IMR-90 (cell line): ENCODE results near the gene MKX.

Experiments used
- MAZ ChIP-seq: IDR thresholded peaks from 2 replicates; pipeline ENCODE4 v1.6.1; 2012; ENCODE audit warnings: low read depth, mild to moderate bottlenecking, low read length, improper control_type of control experiment, moderate library complexity, borderline replicate concordance
- MXI1 ChIP-seq: IDR thresholded peaks from 2 replicates; pipeline ENCODE4 v1.6.1; 2012; ENCODE audit warnings: low read depth, mild to moderate bottlenecking, low read length, moderate library complexity, borderline replicate concordance
- POLR2A ChIP-seq: IDR thresholded peaks from 2 replicates; pipeline ENCODE4 v1.6.1; 2012; ENCODE audit warnings: mild to moderate bottlenecking, low read depth, low read length
- RFX5 ChIP-seq: IDR thresholded peaks from 2 replicates; pipeline ENCODE4 v1.8.0; 2012; ENCODE audit warnings: low read depth, mild to moderate bottlenecking, low read length, moderate library complexity
- SMC3 ChIP-seq: fragments of 150-350 bp; IDR thresholded peaks from 2 replicates; pipeline ENCODE4 v1.6.1; 2016; ENCODE audit warnings: low read depth, mild to moderate bottlenecking, antibody characterized with exemption, low read length, moderate library complexity
- TF ChIP-seq, protein P1 (sequence below): conservative IDR thresholded peaks from 2 replicates; pipeline ENCODE4 v1.5.1; 2012; ENCODE audit warnings: mild to moderate bottlenecking, low read depth, low read length, improper control_type of control experiment
- TF ChIP-seq, protein P2 (sequence below): fragments of 150-350 bp; IDR thresholded peaks from 2 replicates; pipeline ENCODE4 v1.6.1; 2016; ENCODE audit warnings: low read depth, mild to moderate bottlenecking, low read length, moderate library complexity, borderline replicate concordance

GRCh38 chr10:27716521-27716920 lies 29.1 kb downstream of the MKX start:
- TF ChIP-seq, protein P1, sequence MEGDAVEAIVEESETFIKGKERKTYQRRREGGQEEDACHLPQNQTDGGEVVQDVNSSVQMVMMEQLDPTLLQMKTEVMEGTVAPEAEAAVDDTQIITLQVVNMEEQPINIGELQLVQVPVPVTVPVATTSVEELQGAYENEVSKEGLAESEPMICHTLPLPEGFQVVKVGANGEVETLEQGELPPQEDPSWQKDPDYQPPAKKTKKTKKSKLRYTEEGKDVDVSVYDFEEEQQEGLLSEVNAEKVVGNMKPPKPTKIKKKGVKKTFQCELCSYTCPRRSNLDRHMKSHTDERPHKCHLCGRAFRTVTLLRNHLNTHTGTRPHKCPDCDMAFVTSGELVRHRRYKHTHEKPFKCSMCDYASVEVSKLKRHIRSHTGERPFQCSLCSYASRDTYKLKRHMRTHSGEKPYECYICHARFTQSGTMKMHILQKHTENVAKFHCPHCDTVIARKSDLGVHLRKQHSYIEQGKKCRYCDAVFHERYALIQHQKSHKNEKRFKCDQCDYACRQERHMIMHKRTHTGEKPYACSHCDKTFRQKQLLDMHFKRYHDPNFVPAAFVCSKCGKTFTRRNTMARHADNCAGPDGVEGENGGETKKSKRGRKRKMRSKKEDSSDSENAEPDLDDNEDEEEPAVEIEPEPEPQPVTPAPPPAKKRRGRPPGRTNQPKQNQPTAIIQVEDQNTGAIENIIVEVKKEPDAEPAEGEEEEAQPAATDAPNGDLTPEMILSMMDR: no peak
- TF ChIP-seq RFX5 (no peak), SMC3 (no peak), POLR2A (no peak), MXI1 (no peak), MAZ (no peak)
- TF ChIP-seq, protein P2, sequence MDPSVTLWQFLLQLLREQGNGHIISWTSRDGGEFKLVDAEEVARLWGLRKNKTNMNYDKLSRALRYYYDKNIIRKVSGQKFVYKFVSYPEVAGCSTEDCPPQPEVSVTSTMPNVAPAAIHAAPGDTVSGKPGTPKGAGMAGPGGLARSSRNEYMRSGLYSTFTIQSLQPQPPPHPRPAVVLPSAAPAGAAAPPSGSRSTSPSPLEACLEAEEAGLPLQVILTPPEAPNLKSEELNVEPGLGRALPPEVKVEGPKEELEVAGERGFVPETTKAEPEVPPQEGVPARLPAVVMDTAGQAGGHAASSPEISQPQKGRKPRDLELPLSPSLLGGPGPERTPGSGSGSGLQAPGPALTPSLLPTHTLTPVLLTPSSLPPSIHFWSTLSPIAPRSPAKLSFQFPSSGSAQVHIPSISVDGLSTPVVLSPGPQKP: no peak
